SHP77 (cell line): ENCODE results near the gene ADSL.

Experiments used
- DNase-seq, 2 experiments: peaks; one replicate each; lab custom pipeline; 2025; lab: John Stamatoyannopoulos, UW

Gene ADSL

GRCh38 chr22:40328546-40329456 is 17.5 kb upstream of the ADSL start:
- no peak for DNase-seq

GRCh38 chr22:40329466-40329865 is 16.8 kb upstream of the ADSL start:
- DNase-seq: no peak

- no peak for DNase-seq
These were observed 16.2 kb upstream of the ADSL start for GRCh38 chr22:40330086-40330485.

GRCh38 chr22:40330615-40331014 is 15.7 kb upstream of the ADSL start:
- DNase-seq: no peak

GRCh38 chr22:40331706-40332105 is 14.6 kb upstream of the ADSL start:
- no peak for DNase-seq

- no peak for DNase-seq
These were observed 13.9 kb upstream of the ADSL start for GRCh38 chr22:40332319-40332781.

- DNase-seq: no peak
These were observed 12.2 kb upstream of the ADSL start for GRCh38 chr22:40334060-40334459.

- no peak for DNase-seq
These were observed 11.4 kb upstream of the ADSL start for GRCh38 chr22:40334899-40335298.

- DNase-seq: no peak
These were observed 10.9 kb upstream of the ADSL start for GRCh38 chr22:40335358-40335757.

- no peak for DNase-seq
These were observed 6.3 kb upstream of the ADSL start for GRCh38 chr22:40340044-40340443.

GRCh38 chr22:40341604-40342003 is 4.7 kb upstream of the ADSL start:
- DNase-seq: no peak

GRCh38 chr22:40342521-40342920 is 3.8 kb upstream of the ADSL start:
- DNase-seq: no peak

- DNase-seq: peak; percentile 7 to 10
These were observed 1.0 kb upstream of the ADSL start for GRCh38 chr22:40345271-40345670.

- no peak for DNase-seq
These were observed 500 bp upstream of the ADSL start for GRCh38 chr22:40345815-40346184.

GRCh38 chr22:40347300-40347699 is 1.0 kb downstream of the ADSL start:
- no peak for DNase-seq

GRCh38 chr22:40348025-40348658 is 1.8 kb downstream of the ADSL start:
- peak; percentile 20 to 25 for DNase-seq

GRCh38 chr22:40352763-40353162 is 6.5 kb downstream of the ADSL start:
- no peak for DNase-seq

- DNase-seq: no peak
These were observed 14.8 kb downstream of the ADSL start for GRCh38 chr22:40361100-40361499.

GRCh38 chr22:40363059-40363458 is 16.8 kb downstream of the ADSL start:
- no peak for DNase-seq

- no peak for DNase-seq
These were observed 18.1 kb downstream of the ADSL start for GRCh38 chr22:40364431-40364830.

- no peak for DNase-seq
These were observed 19.8 kb downstream of the ADSL start for GRCh38 chr22:40366068-40366467.

GRCh38 chr22:40367342-40367741 is 21.0 kb downstream of the ADSL start:
- DNase-seq: no peak

GRCh38 chr22:40368016-40368415 is 21.7 kb downstream of the ADSL start:
- DNase-seq: no peak
